GM19239 (cell line): ENCODE measurements around the gene TAGLN2.
"Not testable (repeated sequence)": the region's sequence is repeated elsewhere in the genome, so short reads cannot be mapped to it uniquely, and the experiment has no call there.

Experiments
- DNase-seq: peaks from one replicate; pipeline ENCODE4 v3.0.0; 2011; ENCODE audit warnings: low spot score; ENCODE audit not compliant: insufficient read length
- FAIRE-seq: peaks from 2 replicates; lab custom pipeline; 2011; peaks lifted over from hg19 to GRCh38; lab: Jason Lieb, UNC

TAGLN2 gene

GRCh38 chr1:159908031-159908940 is 17.0 kb downstream of the TAGLN2 start:
- FAIRE-seq (no peak), DNase-seq (no peak)

DNA sequence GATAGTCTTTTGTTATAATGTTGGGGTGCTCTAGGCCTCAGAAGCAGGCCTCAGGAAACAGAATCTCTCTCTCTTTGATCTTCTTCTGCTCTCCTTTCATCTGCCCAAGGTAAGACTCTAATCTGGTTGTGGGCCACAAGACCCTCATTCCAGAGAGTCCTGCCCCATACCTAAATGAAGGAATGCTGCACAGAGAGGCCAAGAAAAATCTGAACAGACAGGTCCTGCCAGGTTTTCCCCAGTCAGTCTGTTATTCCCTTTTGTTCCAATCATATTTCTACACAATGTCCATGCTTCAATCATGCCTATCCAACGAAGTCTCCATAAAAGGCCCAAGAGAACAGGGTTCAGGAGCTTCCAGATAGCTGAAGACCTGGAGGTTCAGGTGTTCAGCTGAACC is 18.3 kb downstream of the TAGLN2 start:
- no peak for DNase-seq
- no peak for FAIRE-seq

- not testable (repeated sequence) for FAIRE-seq, DNase-seq
These were observed 21.3 kb downstream of the TAGLN2 start for GRCh38 chr1:159904036-159904435.

GRCh38 chr1:159902541-159902940 is 22.8 kb downstream of the TAGLN2 start:
- no peak for FAIRE-seq

DNA sequence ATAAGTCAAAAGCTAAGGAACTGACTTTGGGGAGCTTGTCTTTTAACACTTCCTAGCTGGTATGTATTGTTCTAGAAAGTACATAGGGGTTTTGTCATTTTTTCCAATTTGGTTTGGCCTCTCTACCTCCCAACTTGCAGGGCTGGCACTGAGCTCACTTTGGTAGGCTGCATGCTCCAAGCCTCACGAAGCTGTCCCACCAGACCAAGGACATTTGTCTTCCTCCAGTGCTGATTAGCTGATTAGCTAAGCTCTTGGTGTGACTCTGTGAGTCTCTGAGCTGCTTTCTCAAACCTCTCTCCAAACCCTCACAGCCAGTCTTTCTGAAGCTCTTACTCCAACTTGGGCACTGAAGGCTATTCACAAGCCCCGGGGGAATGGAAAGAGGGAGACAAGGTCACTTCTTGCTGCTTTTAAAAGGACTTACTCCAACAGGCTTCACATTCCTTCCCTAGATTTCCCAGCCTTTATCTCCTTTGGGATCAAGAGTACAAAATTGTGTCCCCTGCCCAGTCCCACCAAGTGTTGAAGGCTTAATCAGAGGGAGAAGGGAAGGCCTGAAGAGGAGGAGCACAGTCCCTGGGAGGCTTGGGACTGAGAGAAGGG is 24.4 kb downstream of the TAGLN2 start:
- no peak for DNase-seq

More at GRCh38 chr1:159902541-159902940, 22.8 kb downstream of the TAGLN2 start:
- no peak for DNase-seq

DNA sequence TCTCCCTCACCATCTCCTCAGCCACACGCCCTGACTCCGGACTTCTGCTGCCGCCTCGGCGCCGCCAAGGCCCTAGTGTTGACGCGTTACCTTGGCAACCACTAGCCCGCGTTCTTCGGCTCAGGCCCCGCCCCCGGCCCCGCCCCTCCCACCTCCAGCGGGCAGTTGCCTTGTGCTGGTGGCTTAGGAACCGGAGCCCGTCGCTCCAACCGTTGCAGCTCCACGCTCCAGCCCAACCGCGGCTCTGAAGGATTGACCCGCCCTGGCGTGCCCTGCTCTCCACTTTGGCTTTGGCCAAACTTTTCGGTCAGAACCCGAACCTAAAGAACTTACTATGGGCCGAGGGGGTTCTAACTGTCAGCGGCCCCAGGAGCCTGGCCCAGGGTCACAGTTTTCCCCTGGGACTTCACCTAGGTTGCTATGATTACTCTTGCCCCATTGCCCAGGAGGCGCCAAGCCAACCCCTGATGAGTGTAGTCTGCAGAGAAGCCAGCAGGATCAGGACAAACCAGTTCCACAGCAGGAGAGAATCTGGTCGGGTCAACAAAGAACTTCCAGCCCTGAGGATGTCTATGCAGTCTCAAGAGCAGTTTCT is 25.1 kb downstream of the TAGLN2 start, which contains the start of gene CFAP45:
Gene CFAP45, minus strand, starts transcription at position 80 of the 595 bp plus-strand sequence. Its CDS starts 67 bp downstream, at position 13.
- DNase-seq: no peak

More for the DNA sequence above, 24.4 kb downstream of the TAGLN2 start:
- FAIRE-seq: no peak

GRCh38 chr1:159899634-159900033 is 25.7 kb downstream of the TAGLN2 start:
- not testable (repeated sequence) for DNase-seq, FAIRE-seq

More for the DNA sequence above, 25.1 kb downstream of the TAGLN2 start, which contains the start of gene CFAP45:
- no peak for FAIRE-seq

DNA sequence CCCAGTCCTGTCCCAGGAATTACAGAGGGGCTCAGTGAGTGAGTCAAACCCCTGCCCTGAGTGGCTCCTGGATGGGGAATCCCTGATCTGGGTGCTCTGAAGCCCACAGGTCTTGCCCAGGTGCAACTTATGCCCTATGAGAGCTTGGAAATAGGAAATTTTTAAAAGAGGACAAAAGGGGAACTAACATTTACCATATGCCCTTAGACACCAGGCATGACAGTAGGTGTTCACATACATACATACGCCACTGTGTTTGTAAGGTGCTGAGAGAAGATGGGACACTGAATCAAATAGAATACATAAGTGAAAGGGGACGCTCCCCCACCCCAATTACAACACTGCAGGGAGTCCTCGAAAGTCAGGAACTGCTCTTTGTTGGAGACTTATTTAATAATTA is 26.8 kb downstream of the TAGLN2 start:
- FAIRE-seq (no peak), DNase-seq (no peak)

- DNase-seq (no peak), FAIRE-seq (no peak)
These were observed 27.3 kb downstream of the TAGLN2 start for GRCh38 chr1:159897962-159898361.

GRCh38 chr1:159896546-159896930 is 28.8 kb downstream of the TAGLN2 start:
- DNase-seq: no peak
- no peak for FAIRE-seq

DNA sequence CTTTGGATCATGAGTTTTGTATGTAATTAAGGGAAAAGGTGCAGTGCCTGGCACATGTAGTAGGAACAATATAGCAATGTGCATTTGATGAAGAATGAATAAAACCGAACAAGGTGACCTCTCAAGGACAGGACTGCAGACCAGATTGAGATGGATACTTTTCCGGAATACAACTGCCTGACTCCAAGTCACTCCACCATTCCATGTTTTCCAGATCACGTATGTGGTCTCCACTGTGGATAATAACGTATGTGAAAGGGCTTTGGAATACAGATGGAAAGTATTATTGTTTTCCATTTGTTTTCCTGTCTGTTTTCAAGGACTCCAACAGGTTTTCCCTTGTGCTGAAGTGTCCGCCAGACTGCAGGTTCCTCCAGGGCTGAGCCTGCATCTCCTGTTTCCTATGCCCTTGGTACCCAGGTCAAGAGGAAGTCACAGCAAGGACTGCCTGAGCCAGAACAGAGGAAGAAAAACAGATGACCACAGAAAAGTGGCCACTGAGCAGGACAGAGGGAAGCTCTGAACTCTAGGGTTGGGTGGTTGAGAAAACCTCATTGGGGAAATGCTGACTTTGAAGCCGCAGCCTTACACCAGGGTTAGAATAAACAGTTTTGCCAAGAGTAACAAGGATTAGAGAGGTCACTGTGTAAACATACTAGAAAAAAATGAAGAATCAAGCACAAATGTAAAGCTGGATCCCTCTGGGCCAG is 29.3 kb downstream of the TAGLN2 start:
- no peak for DNase-seq
- FAIRE-seq: no peak

DNA sequence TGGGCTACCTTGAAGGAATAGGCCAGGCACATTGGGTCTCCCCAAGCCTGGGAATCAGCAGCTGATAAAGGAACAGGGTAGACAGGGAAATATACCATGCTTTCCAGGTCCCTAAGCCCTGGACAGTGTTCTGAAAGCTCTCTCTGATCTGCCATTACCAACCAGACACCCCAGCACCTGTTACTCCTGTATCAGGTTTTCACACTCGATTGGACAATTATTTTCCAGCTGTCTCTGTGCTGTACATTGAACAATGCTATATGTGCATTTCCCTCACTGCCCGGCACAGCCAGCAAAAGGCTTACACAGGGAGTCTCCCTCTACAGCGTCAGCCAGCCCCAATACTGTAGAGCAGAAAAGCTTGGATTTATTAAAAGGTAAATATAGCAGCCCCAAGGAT is 30.0 kb downstream of the TAGLN2 start:
- FAIRE-seq (no peak), DNase-seq (no peak)

DNA sequence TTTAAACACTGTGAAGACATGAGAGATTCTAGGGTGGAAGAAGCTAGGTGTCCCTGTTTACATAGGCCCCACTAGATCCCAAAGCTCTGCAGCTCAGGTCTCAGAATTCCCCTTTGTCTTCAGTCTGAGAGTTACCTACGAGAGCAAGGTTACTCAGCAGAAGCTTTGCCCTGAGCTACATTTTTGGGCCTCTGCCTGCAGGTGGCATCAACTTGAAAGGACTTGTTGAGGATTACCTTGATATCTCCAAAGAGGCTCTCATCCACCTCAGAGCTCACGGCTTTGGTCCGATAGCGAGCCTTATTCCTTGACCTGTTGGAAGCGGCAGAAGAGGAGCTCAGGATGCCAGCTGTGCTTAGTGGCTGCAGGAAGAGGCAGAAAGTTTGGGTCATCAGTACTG is 32.4 kb downstream of the TAGLN2 start:
- DNase-seq (no peak), FAIRE-seq (no peak)

DNA sequence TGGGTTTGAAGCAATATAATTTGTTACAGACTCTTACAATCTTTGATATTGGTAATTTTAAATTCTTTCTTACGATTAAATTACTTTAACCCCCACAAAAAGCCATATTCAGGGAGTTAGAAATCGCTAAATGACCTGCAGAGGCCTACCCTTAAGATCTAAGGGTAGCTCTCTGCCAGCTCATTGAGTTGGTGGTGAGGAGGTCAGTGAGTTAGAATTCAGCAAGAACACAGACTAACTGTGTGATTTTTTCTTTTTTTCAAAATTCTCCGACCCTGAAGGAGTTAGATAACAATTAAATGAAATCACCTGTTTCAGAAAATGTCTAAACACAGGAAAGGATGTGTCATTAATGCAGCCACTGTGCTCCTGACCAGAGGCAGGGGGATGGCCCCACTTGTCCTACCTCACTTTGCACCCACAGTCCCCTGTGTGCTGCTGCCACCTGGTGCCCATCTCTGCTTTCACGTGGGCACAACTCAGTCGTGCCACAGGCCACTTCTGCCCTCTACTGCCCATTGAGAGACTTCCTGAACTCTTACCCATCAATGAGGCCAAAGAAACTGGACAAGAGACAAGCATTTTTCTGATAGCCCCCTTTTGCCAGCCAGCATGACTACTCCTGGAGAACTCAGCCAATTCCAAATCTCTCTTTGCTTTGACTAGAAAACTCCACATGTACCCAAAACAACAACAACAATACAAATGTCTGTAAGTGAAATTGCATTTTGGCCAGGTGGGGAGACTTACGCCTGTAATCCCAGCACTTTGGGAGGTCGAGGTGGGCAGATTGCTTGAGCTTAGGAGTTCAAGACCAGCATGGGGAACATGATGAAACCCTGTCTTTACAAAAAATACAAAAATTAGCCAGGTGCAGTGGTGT is 33.8 kb downstream of the TAGLN2 start:
- FAIRE-seq: peak; percentile 98
- peak; percentile 52 for DNase-seq

DNA sequence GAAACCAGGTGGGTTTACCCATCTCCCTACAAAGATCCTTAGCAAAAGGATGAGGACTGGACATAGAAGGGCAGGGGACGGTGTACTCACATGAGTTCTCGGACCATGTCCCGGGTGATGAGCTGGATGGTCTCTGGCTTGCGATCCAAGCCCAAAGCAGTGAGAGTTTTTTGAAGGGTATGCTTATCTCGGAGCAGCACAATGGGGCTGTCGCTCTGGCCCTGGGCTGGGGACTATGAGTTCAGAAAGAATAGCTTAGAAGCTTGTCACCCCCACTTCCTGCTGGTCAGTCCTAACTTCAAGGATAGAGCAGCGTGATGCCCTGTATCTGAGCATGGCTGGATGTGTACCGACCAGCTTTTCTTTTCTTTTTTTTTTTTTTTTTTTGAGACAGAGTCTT is 34.9 kb downstream of the TAGLN2 start:
- no peak for FAIRE-seq
- no peak for DNase-seq

DNA sequence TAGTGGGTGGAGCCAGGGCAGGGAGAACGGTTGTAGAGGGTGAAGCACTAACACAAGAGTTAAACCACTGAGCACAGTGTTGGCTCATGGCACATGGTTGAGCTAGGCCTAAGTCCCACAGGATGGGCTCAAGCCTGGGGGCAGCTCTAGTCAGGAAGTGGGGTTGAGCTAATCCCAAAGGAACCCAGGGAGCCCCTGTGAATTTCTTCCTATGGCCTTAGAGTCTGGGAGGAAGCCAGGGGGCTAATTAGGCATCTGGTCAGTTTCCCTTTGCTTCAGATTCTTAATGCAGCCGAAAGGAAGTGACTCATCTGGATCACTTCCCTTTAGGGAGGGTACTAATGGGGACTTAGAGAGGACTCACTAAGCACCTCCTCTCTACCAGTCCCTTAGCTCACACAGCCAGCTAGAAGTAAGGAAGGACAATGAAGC is 35.5 kb downstream of the TAGLN2 start:
- peak; percentile 95 for FAIRE-seq
- peak; percentile 75 for DNase-seq

- FAIRE-seq: peak; percentile 44
These were observed 36.1 kb downstream of the TAGLN2 start for GRCh38 chr1:159889202-159889601.

DNA sequence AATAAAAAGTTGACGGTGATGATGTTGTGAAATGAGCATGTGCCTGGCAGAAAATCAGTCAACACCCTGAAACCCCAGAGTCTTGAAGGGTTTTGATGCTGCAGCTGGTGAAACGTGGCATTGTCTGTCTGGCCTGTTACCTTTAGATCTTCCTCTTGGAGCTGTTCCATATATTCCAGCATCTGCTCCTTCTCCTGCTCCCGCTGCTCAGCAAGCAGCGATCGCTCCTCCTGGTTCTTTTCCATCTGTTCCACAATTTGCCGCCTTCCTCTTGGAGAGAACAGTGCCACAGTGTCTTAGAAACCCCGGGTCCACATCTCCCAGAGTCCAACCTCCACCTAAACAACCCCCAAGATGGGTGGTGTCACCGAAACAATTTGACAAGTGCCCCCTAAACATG is 41.0 kb downstream of the TAGLN2 start:
- DNase-seq (no peak), FAIRE-seq (no peak)

More at GRCh38 chr1:159889202-159889601, 36.1 kb downstream of the TAGLN2 start:
- no peak for DNase-seq

DNA sequence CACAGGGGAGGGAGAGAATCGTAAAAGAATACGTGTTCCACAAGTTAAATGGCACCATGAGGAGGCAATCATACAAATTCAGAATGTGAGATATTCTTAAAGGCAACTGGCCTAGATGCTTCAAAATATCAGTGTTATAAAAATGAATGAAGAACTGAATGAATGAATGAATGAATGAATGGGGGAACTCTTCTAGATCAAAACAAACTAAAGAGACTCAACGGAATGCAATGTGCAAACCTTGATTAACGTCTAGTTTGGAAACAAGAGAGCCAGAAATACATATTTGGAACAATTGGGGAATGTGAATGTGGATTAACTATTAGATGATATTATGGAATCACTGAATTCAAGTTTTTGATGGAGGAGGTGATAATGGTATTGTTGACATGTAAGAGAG is 42.2 kb downstream of the TAGLN2 start:
- DNase-seq (no peak), FAIRE-seq (no peak)
